DMS 273 (cell line): ENCODE data around the gene B3GNT4.
"Not testable (repeated sequence)": the region's sequence is repeated elsewhere in the genome, so short reads cannot be mapped to it uniquely, and the experiment has no call there.

Source experiments
- DNase-seq: peaks from one replicate; lab custom pipeline; 2025; ENCODE audit not compliant: unreplicated experiment; lab: John Stamatoyannopoulos, UW

The B3GNT4 gene

DNA sequence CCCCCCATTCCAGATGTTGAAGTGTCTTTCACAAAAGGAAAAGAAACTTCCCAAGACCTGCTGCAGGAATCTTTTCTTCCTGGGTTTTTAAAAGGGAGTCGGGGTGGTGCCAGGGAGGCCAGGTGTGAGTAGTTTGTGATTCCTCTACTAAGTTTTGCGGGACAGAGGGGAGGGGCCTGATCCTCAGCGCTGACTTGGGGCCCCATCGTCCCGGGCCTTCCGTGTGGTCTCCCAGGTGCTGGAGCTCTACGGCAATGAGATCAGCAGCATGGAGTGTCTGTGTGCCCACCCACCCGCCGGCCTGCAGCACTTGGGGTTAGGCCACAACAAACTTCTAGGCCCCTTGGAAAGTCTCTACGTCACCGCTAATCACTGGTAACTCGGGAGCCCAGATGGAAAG is 16.0 kb upstream of the B3GNT4 start:
- DNase-seq, result no peak

DNA sequence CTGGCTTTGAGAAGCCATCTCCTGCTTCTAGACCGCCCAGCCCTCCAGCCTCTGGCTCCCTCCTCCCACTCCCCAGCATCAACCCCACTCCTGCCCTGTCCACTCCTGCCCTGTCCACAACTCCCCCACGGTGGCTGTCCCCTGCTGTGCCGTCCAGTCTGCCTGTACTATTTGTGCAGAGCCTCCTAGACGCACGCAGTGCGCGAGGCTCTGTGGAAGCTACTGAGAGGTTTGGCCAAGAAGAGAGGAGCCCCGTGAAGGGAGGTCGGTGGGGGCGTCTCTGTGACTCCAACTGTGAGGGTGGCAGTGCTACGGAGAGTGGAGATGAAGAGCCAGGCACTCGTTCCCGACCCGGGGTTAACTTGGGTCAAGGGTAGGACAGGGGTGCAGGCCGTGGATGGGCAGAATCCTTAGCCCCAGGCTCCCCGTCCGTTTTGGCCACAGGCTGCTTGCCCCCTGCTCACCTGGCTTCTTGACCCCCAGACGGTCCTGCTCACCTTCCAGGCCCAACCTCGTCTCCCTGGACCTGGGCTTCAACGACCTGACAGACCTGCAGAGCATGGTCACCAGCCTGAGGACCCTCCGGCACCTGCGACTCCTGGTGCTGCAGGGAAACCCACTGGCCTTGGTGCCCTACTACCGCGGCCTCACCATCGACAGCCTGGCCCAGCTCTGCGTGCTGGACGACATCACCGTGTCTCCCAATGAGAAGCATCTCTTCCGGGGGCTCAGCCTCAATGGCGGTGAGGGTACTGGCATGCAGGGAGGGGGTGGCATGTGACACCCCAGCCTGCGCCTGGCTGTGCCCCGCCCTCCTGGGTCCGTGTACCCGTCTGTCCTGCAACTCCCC is 13.7 kb upstream of the B3GNT4 start:
- DNase-seq, result no peak

DNA sequence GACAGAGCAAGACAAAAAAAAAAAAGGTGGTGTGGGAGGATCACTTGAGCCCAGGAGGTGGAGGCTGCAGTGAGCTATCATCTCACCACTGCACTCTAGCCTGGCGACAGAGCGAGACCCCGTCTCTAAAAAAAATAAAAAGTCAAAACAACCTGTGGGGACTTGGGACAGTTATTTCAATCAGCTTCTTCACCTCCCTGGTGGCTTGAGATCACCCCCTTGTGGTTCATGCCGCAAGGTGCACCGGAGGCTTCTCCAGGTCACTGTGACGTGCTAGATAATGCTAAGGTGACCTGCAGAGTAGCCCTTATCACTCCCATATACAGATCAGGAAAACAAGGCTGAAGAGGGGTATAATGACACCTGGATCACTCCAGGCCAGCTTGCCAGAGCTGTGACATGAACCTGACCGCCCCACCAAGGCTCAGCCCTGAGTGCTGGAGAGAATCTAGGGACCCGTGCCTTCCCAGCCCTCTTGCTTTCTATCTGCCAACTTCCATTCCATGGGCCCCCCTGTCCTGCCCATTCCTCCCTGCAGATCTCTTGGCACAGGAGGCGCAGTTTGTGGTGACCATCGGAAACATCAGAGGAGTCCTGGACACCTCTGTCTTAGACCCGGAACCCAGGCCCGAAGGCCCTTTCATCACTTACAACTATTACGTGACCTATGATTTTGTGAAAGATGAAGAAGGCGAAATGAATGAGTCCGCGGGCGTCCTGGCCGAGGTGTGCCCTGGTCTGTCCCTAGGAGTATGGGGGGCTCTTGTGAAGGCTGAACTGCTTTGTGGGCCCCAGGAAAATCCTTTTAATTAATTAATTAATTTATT is 12.5 kb upstream of the B3GNT4 start:
- DNase-seq, result peak; percentile 73

DNA sequence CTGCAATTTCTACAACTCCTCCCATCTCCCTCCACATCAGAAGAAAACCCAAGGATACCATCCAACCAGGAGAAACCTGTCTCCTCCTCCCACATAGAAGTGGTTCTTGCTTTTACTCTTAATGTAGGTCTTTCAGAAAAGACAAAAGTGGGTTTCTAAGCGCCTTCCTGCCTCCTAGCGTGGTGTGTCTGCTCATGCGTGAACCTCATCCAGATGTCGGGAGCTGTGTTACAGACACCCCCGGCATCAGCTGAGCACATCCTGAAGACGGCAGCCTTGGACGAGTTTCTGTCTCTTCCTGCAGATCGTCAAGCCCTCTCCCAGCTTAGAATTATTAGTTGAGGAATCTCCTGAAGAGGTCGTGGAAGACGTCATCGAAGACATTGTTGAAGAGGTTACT is 11.1 kb upstream of the B3GNT4 start:
- no peak for DNase-seq

DNA sequence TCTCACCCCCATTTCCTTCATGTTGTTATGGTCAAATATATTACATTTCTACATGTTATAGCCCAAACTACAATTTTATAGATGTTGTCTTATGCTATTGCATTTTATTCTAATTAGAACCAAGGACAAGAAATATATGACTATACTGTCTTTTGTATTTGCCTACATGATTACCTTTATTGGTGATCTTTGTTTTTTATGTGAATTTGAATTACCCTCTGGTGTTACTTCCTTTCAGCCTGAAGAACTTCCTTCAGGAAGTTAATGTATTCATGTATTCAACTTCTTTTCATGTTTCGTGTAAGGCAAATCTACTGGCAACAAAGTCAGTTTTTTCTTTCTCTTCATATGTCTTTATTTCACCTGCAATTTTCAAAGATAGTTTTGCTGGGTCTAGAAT is 8.7 kb upstream of the B3GNT4 start:
- no peak for DNase-seq

DNA sequence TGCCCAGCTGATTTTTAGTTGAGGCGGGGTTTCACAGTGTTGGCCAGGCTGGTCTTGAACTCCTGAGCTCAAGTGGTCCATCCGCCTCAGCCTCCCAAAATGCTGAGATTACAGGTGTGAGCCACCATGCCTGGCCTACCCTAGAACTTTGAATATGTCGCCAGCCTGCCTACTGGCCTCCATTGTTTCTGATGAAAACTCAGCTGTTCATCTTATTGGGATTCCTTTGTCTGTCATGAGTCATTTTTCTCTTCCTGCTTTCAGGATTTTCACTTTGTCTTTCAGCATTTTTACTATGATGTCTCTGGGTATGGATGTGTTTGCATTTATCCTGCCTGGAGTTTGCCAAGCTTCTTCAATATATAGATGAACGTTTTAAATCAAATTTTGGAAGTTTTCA is 8.1 kb upstream of the B3GNT4 start:
- DNase-seq, result no peak

DNA sequence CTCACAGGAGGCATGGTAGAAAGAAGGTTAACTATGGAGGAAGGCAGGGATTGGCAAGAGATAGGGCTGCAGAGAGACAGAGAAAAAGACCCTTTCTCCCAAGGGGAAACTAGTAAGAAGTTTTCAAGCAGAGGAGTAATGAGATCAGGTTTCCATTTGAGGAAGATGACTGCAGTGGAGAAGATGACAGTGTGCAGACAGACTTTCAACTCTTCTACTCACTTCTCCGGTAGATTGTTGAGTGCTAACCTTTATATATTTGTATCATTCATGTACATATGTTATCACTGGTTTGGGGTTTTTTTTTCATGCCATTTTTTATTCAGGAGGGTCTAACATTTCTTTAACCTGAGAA is 5.9 kb upstream of the B3GNT4 start:
- no peak for DNase-seq

DNA sequence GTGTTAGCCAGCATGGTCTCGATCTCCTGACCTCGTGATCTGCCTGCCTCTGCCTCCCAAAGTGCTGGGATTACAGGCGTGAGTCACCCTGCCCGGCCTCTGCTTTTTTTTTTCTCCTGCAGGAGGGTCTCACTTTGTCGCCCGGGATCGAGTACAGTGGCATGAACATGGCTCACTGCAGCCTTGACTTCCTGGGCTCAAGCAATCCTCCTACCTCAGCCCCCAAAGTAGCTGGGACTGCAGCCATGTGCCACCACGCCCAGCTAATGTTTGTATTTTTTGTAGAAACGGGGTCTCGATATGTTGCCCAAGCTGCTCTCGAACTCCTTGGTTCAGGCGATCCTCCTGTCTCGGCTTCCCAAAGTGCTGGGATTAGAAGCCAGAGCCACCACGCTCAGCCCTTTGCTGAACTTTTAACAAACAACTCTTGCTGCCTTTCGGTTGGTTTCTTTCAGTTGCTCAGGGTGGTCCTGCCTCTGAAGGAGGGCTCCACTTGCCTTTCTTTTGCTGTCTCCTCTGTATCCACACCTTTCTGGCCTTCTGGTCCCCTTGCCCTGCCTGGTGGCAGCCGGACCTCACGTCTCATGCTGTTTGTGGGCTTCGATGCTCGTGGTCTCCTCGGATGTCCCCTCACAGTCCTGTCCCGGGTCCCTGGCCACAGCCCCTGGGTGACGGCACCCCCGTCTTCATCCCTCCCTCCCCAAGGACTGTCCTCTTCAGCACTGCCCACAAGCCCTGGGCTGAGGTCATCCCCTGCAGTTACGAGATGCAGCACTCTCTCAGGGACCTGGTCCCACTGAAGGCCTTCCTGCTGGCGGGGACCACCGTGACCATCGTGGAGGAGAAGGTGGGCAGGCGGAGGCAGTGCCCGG is 3.8 kb upstream of the B3GNT4 start:
- no peak for DNase-seq

DNA sequence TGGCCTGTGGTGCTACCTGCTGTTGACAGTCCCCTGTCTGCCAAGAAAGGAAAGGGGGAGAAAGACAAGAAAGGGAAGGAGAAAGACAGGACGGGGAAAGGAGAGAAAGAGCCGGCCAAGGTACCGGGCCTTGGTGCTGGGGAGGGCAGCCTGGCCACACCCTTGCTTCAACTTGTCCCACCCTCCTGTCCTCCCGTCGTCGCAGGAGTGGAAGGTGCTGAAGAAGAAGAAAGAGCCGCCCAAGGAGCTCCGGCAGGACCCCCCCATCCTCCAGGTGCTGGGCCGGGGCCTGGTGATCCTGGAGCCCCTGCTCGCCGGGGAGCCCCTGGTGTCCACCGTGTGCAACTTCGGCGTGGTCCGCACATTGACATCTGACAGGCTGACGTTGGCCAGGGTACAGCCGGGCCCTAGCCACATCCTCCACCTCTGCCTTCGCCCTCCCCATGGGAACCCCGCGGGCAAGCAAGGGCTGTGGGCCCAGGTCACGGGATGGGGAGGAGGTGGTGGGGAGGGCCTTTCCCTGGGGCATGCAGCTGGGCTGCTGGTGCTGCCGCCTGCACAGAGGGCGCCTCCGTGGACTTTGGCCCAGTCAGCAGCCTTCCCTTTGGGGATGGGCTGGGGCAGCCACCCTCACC is 2.9 kb upstream of the B3GNT4 start:
- DNase-seq, result no peak

DNA sequence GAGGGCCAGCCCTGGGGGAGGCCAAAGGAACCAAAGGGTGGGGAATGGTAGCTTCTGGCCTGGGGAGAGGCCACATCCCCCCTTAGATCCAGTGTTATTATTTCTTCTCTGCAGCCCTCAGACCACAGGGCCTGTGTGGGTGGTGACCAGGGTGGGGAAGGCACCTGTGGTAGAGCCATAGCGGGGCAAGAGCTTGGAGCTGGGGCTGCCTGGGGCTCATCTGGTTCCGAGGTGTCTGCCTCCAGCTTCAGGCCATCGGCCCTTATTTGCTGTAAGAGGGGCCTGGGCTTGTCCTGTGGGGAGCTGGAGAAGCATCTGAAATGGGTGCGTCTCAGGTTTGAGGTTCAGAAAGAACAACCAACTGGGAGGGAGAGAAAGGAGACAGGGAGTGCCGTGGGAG is 2.1 kb upstream of the B3GNT4 start:
- no peak for DNase-seq

DNA sequence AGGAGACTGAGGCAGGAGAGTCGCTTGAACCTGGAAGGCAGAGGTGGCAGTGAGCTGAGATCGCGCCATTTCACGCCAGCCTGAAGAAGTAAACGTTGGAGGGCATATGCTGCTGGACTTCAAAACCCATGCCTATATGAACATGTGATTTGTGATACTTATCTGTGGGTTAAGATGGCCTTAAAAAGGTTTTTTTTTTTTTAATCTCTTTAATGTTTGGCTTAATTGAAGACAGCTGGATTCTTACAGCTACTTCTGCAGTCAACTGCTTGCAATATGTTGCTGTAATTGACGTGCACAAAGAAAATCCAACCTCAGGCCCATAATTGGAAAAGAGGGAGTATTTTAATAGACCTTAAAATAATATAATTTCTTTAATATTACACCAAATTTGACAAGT is 1.5 kb upstream of the B3GNT4 start:
- DNase-seq, result peak; percentile 19

DNA sequence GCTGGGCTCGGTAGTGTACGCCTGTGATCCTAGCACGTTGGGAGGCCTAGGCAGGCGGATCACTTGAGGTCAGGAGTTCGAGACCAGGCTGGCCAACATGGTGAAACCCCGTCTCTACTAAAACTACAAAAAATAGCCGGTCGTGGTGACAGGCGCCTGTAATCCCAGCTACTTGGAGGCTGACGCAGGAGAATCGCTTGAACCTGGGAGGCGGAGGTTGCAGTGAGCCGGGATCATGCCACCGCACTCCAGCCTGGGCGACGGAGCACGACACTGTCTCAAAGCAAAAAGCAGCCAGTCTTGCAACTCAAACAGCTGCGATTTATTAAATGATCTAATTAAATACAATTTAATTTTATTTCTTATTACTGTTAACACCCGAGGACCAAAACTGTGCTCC is 698 bp upstream of the B3GNT4 start:
- DNase-seq, result not testable (repeated sequence)

DNA sequence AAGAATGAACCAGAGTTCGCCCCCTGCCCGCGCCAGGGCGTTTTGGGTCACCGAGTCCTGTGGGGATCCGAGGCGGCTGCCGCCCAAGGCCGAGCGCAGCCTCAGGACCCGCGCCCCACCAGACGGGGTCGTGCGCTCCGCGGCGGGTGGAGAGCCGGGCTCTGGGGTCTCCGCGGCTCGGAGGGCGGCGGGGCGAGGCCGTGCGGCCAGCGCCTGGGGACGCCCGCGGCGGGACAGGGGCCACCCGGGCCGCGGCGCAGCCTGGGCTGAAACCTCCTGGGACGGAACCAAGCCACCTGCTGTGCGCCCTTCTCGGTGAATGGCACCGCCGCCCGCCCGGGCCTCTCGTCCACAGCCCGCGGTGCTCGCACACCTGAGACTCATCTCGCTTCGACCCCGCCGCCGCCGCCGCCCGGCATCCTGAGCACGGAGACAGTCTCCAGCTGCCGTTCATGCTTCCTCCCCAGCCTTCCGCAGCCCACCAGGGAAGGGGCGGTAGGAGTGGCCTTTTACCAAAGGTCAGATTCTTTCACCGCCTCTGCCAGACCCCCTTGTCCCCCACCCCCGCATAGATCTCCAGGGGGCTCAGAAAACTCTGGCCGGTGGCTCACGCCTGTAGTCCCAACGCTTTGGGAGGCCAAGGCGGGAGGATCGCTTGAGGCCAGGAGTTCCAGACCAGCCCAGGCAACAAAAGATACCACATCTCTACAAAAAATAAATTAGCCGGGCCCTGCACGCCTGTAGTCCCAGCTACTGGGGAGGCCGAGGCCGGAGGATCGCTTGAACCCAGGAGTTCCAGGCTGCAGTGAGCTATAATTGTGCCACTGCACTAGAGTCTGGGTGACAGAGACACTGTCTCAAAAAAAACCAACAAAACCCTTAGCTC is 901 bp downstream of the B3GNT4 start:
- peak; percentile 18 for DNase-seq

DNA sequence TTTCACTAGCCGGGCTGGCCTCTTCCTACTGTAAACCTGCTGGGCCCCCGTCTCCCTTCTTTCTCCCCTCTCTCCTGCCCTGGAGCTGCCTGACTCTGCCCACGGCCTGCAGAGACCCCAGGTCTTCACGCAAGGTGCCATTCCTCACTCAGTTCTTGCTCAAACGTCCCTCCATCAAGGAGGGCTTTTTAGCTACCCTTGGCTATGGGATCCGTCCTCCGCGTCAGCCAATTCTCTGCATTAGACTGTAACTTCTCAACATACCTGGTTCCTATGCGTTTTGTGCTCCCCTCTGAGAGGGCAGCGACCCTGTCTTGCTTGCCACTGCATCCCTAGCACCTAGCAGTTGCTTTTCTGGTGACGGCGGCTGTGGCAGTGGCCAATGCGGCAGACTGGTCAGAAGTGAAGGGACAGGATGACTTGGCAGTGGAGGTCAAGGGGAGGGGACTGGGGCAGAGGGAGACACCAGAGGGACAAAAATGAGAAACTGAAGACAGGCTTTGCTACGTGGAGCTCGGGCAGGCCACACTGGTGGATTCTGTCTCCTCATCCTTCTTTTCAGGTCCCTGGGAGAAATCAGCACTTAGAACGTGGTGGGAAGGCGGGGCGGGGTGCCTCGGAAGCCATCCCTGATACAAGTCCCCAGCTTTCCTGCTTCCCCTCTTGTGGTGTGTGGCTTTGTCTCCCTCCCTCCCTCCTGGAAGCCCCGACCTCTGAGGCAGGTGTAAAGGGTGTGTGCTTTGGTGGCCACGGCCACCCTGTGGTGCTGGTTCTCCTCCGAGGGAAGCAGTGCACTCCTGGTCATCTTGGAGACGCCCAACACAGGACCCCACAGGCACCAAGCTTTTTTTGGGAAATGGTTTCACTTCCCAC is 1.8 kb downstream of the B3GNT4 start:
- DNase-seq, result no peak

DNA sequence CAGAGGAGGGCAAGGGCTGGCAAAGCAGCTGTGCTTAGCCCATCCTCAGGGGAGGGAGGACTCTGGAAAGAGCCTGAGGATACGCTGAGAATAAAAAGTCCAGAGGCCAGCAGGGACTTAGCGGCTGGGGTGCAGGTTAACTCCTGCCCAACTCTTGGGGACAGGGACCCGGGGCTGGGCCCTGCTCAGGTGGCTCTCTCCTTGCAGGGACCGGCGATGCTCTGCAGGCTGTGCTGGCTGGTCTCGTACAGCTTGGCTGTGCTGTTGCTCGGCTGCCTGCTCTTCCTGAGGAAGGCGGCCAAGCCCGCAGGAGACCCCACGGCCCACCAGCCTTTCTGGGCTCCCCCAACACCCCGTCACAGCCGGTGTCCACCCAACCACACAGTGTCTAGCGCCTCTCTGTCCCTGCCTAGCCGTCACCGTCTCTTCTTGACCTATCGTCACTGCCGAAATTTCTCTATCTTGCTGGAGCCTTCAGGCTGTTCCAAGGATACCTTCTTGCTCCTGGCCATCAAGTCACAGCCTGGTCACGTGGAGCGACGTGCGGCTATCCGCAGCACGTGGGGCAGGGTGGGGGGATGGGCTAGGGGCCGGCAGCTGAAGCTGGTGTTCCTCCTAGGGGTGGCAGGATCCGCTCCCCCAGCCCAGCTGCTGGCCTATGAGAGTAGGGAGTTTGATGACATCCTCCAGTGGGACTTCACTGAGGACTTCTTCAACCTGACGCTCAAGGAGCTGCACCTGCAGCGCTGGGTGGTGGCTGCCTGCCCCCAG is 2.8 kb downstream of the B3GNT4 start:
- DNase-seq, result no peak

DNA sequence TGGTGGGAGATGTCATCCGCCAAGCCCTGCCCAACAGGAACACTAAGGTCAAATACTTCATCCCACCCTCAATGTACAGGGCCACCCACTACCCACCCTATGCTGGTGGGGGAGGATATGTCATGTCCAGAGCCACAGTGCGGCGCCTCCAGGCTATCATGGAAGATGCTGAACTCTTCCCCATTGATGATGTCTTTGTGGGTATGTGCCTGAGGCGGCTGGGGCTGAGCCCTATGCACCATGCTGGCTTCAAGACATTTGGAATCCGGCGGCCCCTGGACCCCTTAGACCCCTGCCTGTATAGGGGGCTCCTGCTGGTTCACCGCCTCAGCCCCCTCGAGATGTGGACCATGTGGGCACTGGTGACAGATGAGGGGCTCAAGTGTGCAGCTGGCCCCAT is 3.5 kb downstream of the B3GNT4 start:
- DNase-seq, result no peak

DNA sequence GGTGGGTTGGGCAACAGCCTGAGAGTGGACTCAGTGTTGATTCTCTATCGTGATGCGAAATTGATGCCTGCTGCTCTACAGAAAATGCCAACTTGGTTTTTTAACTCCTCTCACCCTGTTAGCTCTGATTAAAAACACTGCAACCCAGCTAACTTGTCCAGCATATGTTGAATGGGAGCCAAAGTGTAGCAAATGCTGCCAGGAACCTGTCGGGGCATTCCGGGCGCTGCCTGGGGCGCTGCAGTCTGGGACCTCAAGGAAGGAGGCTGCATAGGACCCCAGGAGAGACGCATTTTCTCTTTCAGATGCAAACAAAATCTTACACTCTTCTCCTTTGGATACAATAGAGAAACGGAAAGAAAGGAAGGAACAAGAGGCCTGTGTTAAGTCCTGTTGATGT is 3.9 kb downstream of the B3GNT4 start:
- no peak for DNase-seq

DNA sequence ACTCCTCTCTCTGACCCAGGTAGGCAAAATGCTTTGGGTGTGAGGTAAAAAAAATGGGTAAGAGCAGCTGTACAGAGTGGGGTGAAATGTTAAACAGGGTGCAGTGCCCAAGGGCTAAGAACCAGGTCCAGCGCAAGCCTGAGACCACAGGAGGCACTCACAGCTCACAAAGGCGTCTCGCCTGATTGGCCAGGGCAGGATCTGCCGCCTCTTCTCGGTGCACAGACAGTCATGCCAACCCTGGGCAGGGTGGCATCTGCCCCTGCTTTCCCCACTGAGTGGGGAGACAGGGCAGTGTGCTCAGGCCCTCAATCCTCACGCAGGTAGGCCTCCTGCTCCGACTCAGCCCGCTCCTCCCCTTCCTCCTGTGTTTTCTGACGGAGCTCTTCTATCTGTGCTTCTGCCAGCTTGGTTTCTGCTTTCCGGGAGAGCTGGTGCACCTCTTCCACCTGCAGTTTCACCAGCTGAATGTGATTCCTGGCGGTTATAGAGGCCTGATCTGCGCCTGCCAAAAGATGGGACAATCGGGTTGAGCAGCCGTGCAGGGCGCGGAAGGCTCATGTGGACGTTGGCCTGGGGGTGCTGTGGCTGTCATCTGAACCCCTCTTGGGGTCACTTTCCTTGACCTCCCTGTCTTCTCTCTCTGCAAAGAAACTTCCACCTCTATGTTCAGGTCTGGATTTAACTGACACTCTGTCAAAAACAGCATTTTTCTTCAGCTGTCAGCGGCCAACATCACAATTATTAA is 4.7 kb downstream of the B3GNT4 start:
- DNase-seq, result no peak
